Activated naive CD4-positive, alpha-beta T cell treated with anti-CD3 and anti-CD28 coated beads, Interleukin-2, amount 50 U/mL, for 24 hours (primary cell): ENCODE results near the gene PIEZO2.

Source experiments
- H3K27ac Mint-ChIP-seq: one replicate; pipeline ENCODE4 v1.8.0; 2021; ENCODE audit warnings: mild to moderate bottlenecking, mixed read lengths
- H3K27me3 Mint-ChIP-seq: one replicate; pipeline ENCODE4 v1.8.0; 2021; ENCODE audit warnings: mixed read lengths
- H3K36me3 Mint-ChIP-seq: one replicate; pipeline ENCODE4 v1.8.0; 2021; ENCODE audit warnings: mixed read lengths
- H3K4me1 Mint-ChIP-seq: one replicate; pipeline ENCODE4 v1.8.0; 2021; ENCODE audit warnings: mixed read lengths
- H3K4me3 Mint-ChIP-seq: one replicate; pipeline ENCODE4 v1.8.0; 2021; ENCODE audit warnings: mild to moderate bottlenecking, mixed read lengths
- H3K9me3 Mint-ChIP-seq: one replicate; pipeline ENCODE4 v1.8.0; 2021; ENCODE audit warnings: mixed read lengths

Gene PIEZO2

GRCh38 chr18:11159844-11160243, 10.5 kb upstream of the PIEZO2 start:
- Mint-ChIP-seq H3K4me3 (no peak overlapping the region), H3K27me3 (no peaks in the 10 kb centered on the region), H3K9me3 (no peaks in the 10 kb centered on the region), H3K36me3 (no peaks in the 10 kb centered on the region), H3K27ac (no peak overlapping the region), H3K4me1 (no peaks in the 10 kb centered on the region)

- H3K27ac Mint-ChIP-seq: no peak overlapping the region
Measured at GRCh38 chr18:11156978-11157377, 7.6 kb upstream of the PIEZO2 start.

GRCh38 chr18:11155034-11155759, 5.8 kb upstream of the PIEZO2 start:
- H3K27me3 Mint-ChIP-seq: peaks cover 3% of the 10 kb centered on the region
- H3K4me1 Mint-ChIP-seq: no peaks in the 10 kb centered on the region
- H3K36me3 Mint-ChIP-seq: no peaks in the 10 kb centered on the region
- no peaks in the 10 kb centered on the region for H3K9me3 Mint-ChIP-seq
- no peak overlapping the region for H3K4me3 Mint-ChIP-seq
- H3K27ac Mint-ChIP-seq: no peak overlapping the region

More at GRCh38 chr18:11156978-11157377, 7.6 kb upstream of the PIEZO2 start:
- Mint-ChIP-seq H3K4me1 (no peaks in the 10 kb centered on the region), H3K27me3 (peaks cover under 1% of the 10 kb centered on the region), H3K9me3 (no peaks in the 10 kb centered on the region), H3K36me3 (no peaks in the 10 kb centered on the region), H3K4me3 (no peak overlapping the region)

- peaks cover 9% of the 10 kb centered on the region for H3K27me3 Mint-ChIP-seq
- no peak overlapping the region for H3K4me3 Mint-ChIP-seq
- no peak overlapping the region for H3K27ac Mint-ChIP-seq
- no peaks in the 10 kb centered on the region for H3K4me1 Mint-ChIP-seq
- H3K36me3 Mint-ChIP-seq: no peaks in the 10 kb centered on the region
- no peaks in the 10 kb centered on the region for H3K9me3 Mint-ChIP-seq
Measured at GRCh38 chr18:11154368-11154989, 5.1 kb upstream of the PIEZO2 start.

- H3K4me1 Mint-ChIP-seq: no peaks in the 10 kb centered on the region
- no peak overlapping the region for H3K27ac Mint-ChIP-seq
- no peaks in the 10 kb centered on the region for H3K36me3 Mint-ChIP-seq
- H3K4me3 Mint-ChIP-seq: no peak overlapping the region
- no peaks in the 10 kb centered on the region for H3K9me3 Mint-ChIP-seq
- H3K27me3 Mint-ChIP-seq: peaks cover 13% of the 10 kb centered on the region
Measured at GRCh38 chr18:11153097-11153496, 3.7 kb upstream of the PIEZO2 start.

GRCh38 chr18:11150271-11150615, 874 bp upstream of the PIEZO2 start:
- Mint-ChIP-seq H3K27me3 (peaks cover 24% of the 10 kb centered on the region), H3K27ac (no peak overlapping the region), H3K4me3 (no peak overlapping the region), H3K9me3 (no peaks in the 10 kb centered on the region), H3K36me3 (no peaks in the 10 kb centered on the region), H3K4me1 (no peaks in the 10 kb centered on the region)

- H3K4me3 Mint-ChIP-seq: no peak overlapping the region
- H3K27me3 Mint-ChIP-seq: peaks cover 24% of the 10 kb centered on the region
- no peaks in the 10 kb centered on the region for H3K36me3 Mint-ChIP-seq
- no peak overlapping the region for H3K27ac Mint-ChIP-seq
- H3K4me1 Mint-ChIP-seq: no peaks in the 10 kb centered on the region
- no peaks in the 10 kb centered on the region for H3K9me3 Mint-ChIP-seq
Measured at GRCh38 chr18:11148680-11149440, 509 bp downstream of the PIEZO2 start.

- peaks cover 24% of the 10 kb centered on the region for H3K27me3 Mint-ChIP-seq
- H3K9me3 Mint-ChIP-seq: no peaks in the 10 kb centered on the region
- H3K27ac Mint-ChIP-seq: no peak overlapping the region
- H3K4me3 Mint-ChIP-seq: no peak overlapping the region
- no peaks in the 10 kb centered on the region for H3K4me1 Mint-ChIP-seq
- H3K36me3 Mint-ChIP-seq: no peaks in the 10 kb centered on the region
Measured at GRCh38 chr18:11147962-11148679, 1.2 kb downstream of the PIEZO2 start.

GRCh38 chr18:11147371-11147951, 1.9 kb downstream of the PIEZO2 start:
- Mint-ChIP-seq H3K4me1 (no peaks in the 10 kb centered on the region), H3K27ac (no peak overlapping the region), H3K4me3 (no peak overlapping the region), H3K36me3 (no peaks in the 10 kb centered on the region), H3K27me3 (peaks cover 24% of the 10 kb centered on the region), H3K9me3 (no peaks in the 10 kb centered on the region)

GRCh38 chr18:11146947-11147345, 2.4 kb downstream of the PIEZO2 start:
- Mint-ChIP-seq H3K9me3 (no peaks in the 10 kb centered on the region), H3K4me3 (no peak overlapping the region), H3K27me3 (peaks cover 23% of the 10 kb centered on the region), H3K4me1 (no peaks in the 10 kb centered on the region), H3K27ac (no peak overlapping the region), H3K36me3 (no peaks in the 10 kb centered on the region)

GRCh38 chr18:11146238-11146946, 3.0 kb downstream of the PIEZO2 start:
- Mint-ChIP-seq H3K27ac (no peak overlapping the region), H3K36me3 (no peaks in the 10 kb centered on the region), H3K27me3 (peaks cover 22% of the 10 kb centered on the region), H3K4me1 (no peaks in the 10 kb centered on the region), H3K4me3 (no peak overlapping the region), H3K9me3 (no peaks in the 10 kb centered on the region)

GRCh38 chr18:11145413-11146191, 3.8 kb downstream of the PIEZO2 start:
- Mint-ChIP-seq H3K27me3 (peaks cover 22% of the 10 kb centered on the region), H3K27ac (no peak overlapping the region), H3K9me3 (no peaks in the 10 kb centered on the region), H3K4me1 (no peaks in the 10 kb centered on the region), H3K4me3 (no peak overlapping the region), H3K36me3 (no peaks in the 10 kb centered on the region)

- Mint-ChIP-seq H3K9me3 (no peaks in the 10 kb centered on the region), H3K4me3 (no peak overlapping the region), H3K27me3 (no peaks in the 10 kb centered on the region), H3K36me3 (no peaks in the 10 kb centered on the region), H3K4me1 (no peaks in the 10 kb centered on the region), H3K27ac (no peak overlapping the region)
Measured at GRCh38 chr18:11137400-11137799, 12.0 kb downstream of the PIEZO2 start.

GRCh38 chr18:11136241-11136640, 13.1 kb downstream of the PIEZO2 start:
- no peaks in the 10 kb centered on the region for H3K27me3 Mint-ChIP-seq
- H3K4me1 Mint-ChIP-seq: no peaks in the 10 kb centered on the region
- H3K9me3 Mint-ChIP-seq: no peaks in the 10 kb centered on the region
- H3K4me3 Mint-ChIP-seq: no peak overlapping the region
- H3K27ac Mint-ChIP-seq: no peak overlapping the region
- no peaks in the 10 kb centered on the region for H3K36me3 Mint-ChIP-seq
